ENCODE results near the gene DNAJB14. TPM values are rescaled to one million over a fixed set of nuclear protein-coding genes. Genes with fewer than 3 reads are reported as not detected.
"Not testable (repeated sequence)": the region's sequence is repeated elsewhere in the genome, so short reads cannot be mapped to it uniquely, and the experiment has no call there.

The DNAJB14 gene
- total RNA-seq, 1 donor from 2014 or later, result 24.3 TPM

- Histone ChIP-seq H3K27ac (no peak overlapping the region), H3K27me3 (no peaks in the 10 kb centered on the region), H3K4me1 (no peaks in the 10 kb centered on the region), H3K9me3 (no peaks in the 10 kb centered on the region), H3K4me3 (no peak overlapping the region), H3K36me3 (no peaks in the 10 kb centered on the region)
- TF ChIP-seq CTCF (IDR thresholded peaks at IDR 0.05) (no peak), POLR2A (IDR thresholded peaks at IDR 0.05) (no peak), POLR2AphosphoS5 (IDR thresholded peaks at IDR 0.05; ENCODE audit: insufficient read depth in 1 of 2, low read depth in 1 of 2) (no peak)
- DNase-seq (ENCODE audit: extremely low spot score in 2 of 2), result no peak
- intact Hi-C loops (cut with DNase I), result no loop called here
Measured at GRCh38 chr4:99965173-99965572, 18.8 kb upstream of the DNAJB14 start.

GRCh38 chr4:99961711-99962110, 15.3 kb upstream of the DNAJB14 start:
- no peaks in the 10 kb centered on the region for H3K9me3 ChIP-seq
- TF ChIP-seq POLR2AphosphoS5 (IDR thresholded peaks at IDR 0.05; ENCODE audit: insufficient read depth in 1 of 2, low read depth in 1 of 2) (no peak), POLR2A (IDR thresholded peaks at IDR 0.05) (no peak), CTCF (IDR thresholded peaks at IDR 0.05) (no peak)
- H3K27me3 ChIP-seq, result no peaks in the 10 kb centered on the region
- no peaks in the 10 kb centered on the region for H3K36me3 ChIP-seq
- H3K4me3 ChIP-seq, result no peak overlapping the region
- no peak for DNase-seq (ENCODE audit: extremely low spot score in 2 of 2)
- no peaks in the 10 kb centered on the region for H3K4me1 ChIP-seq
- H3K27ac ChIP-seq, result no peak overlapping the region
- intact Hi-C loops (cut with DNase I), result no loop called here

- H3K4me1 ChIP-seq, result no peaks in the 10 kb centered on the region
- intact Hi-C loops (cut with DNase I), result no loop called here
- H3K27ac ChIP-seq, result no peak overlapping the region
- H3K27me3 ChIP-seq, result no peaks in the 10 kb centered on the region
- H3K4me3 ChIP-seq, result no peak overlapping the region
- no peak for DNase-seq (ENCODE audit: extremely low spot score in 2 of 2)
- no peaks in the 10 kb centered on the region for H3K36me3 ChIP-seq
- TF ChIP-seq POLR2AphosphoS5 (IDR thresholded peaks at IDR 0.05; ENCODE audit: insufficient read depth in 1 of 2, low read depth in 1 of 2), result no peak
- no peak for TF ChIP-seq POLR2A (IDR thresholded peaks at IDR 0.05)
- no peak for TF ChIP-seq CTCF (IDR thresholded peaks at IDR 0.05)
- H3K9me3 ChIP-seq, result no peaks in the 10 kb centered on the region
Measured at GRCh38 chr4:99960648-99961047, 14.2 kb upstream of the DNAJB14 start.

- H3K27ac ChIP-seq; H3K36me3 ChIP-seq; H3K4me3 ChIP-seq; intact Hi-C loops (cut with DNase I); H3K9me3 ChIP-seq; DNase-seq (ENCODE audit: extremely low spot score in 2 of 2); H3K4me1 ChIP-seq; H3K27me3 ChIP-seq: not testable (repeated sequence)
Measured at GRCh38 chr4:99958207-99958606, 11.8 kb upstream of the DNAJB14 start.

GRCh38 chr4:99950913-99951254, 4.5 kb upstream of the DNAJB14 start:
- no peak for DNase-seq (ENCODE audit: extremely low spot score in 2 of 2)
- peak overlapping the region; percentile 89 to 97 for H3K4me3 ChIP-seq
- H3K36me3 ChIP-seq, result peaks cover 0 to 6% of the 10 kb centered on the region in 2 donors
- H3K27me3 ChIP-seq, result no peaks in the 10 kb centered on the region
- intact Hi-C loops (cut with DNase I), result no loop called here
- H3K4me1 ChIP-seq, result peaks cover 32% of the 10 kb centered on the region
- H3K9me3 ChIP-seq, result no peaks in the 10 kb centered on the region
- TF ChIP-seq POLR2AphosphoS5 (IDR thresholded peaks at IDR 0.05; ENCODE audit: insufficient read depth in 1 of 2, low read depth in 1 of 2), result no peak
- TF ChIP-seq CTCF (IDR thresholded peaks at IDR 0.05), result no peak
- no peak for TF ChIP-seq POLR2A (IDR thresholded peaks at IDR 0.05)
- H3K27ac ChIP-seq, result peak overlapping the region; percentile 95
